Liver (tissue), 3 donors: ENCODE data around the gene PACS1.

Experiments
- CTCF ChIP-seq: fragments of 150-350 bp; IDR thresholded peaks from 2 replicates; pipeline ENCODE4 v1.5.1; 2017; ENCODE audit warnings: improper control_type of control experiment, low read depth, low read length; ENCODE audit not compliant: missing input control
- FOXA1 ChIP-seq: IDR thresholded peaks from 2 replicates; pipeline ENCODE4 v1.6.1; 2016; ENCODE audit warnings: antibody characterized with exemption
- GABPA ChIP-seq, 2 donors: IDR thresholded peaks in 1 of 2; conservative IDR thresholded peaks in 1 of 2; 2 replicates each; pipeline ENCODE4 v1.6.1; 2016; ENCODE audit warnings: antibody characterized with exemption in 2 of 2, mild to moderate bottlenecking in 1 of 2, moderate library complexity in 1 of 2
- REST ChIP-seq: IDR thresholded peaks from 2 replicates; pipeline ENCODE4 v1.6.1; 2016; ENCODE audit warnings: antibody characterized with exemption, mild to moderate bottlenecking
- SP1 ChIP-seq: IDR thresholded peaks from 2 replicates; pipeline ENCODE4 v1.6.1; 2018; ENCODE audit warnings: antibody characterized with exemption, mild to moderate bottlenecking
- TAF1 ChIP-seq: conservative IDR thresholded peaks from 2 replicates; pipeline ENCODE4 v1.6.1; 2016; ENCODE audit warnings: antibody characterized with exemption, mild to moderate bottlenecking
- YY1 ChIP-seq: IDR thresholded peaks from 2 replicates; pipeline ENCODE4 v1.6.1; 2016; ENCODE audit warnings: antibody characterized with exemption, mild to moderate bottlenecking
- donor health status: healthy.
- donor health status: healthy.

GRCh38 chr11:66111158-66111557 lies 41.1 kb downstream of the PACS1 start:
- TF ChIP-seq FOXA1, result no peak
- no peak for TF ChIP-seq CTCF
- TF ChIP-seq SP1, result no peak
- TF ChIP-seq TAF1, result no peak
- TF ChIP-seq GABPA (IDR thresholded peaks at IDR 0.05 in 1 of 2, conservative IDR thresholded peaks at IDR 0.05 in 1 of 2), result no peak
- TF ChIP-seq REST, result no peak
- no peak for TF ChIP-seq YY1
